H9 (cell line): Measurements from ENCODE around the gene GPHA2. TPM values are rescaled to one million over a fixed set of nuclear protein-coding genes. Genes with fewer than 3 reads are reported as not detected.

ENCODE experiments used
- DNase-seq: peaks from one replicate; pipeline ENCODE4 v3.0.0-alpha.2; 2017
- H2AFZ ChIP-seq: one replicate; pipeline ENCODE4 v1.6.1; 2013; ENCODE audit warnings: mild to moderate bottlenecking, low read length, control low read depth, moderate library complexity
- H2AK5ac ChIP-seq: 2 replicates; pipeline ENCODE4 v1.6.1; 2013; ENCODE audit warnings: low read length, control low read depth, mixed read lengths; ENCODE audit not compliant: insufficient read length
- H2BK120ac ChIP-seq: one replicate; pipeline ENCODE4 v1.6.1; 2013; ENCODE audit warnings: low read depth, mild to moderate bottlenecking, low read length, control low read depth, inconsistent platforms; ENCODE audit not compliant: poor library complexity, severe bottlenecking
- H2BK12ac ChIP-seq: 2 replicates; pipeline ENCODE4 v1.6.1; 2013; ENCODE audit warnings: low read length, control low read depth, mixed read lengths, low read depth; ENCODE audit not compliant: insufficient read length
- H2BK15ac ChIP-seq: 2 replicates; pipeline ENCODE4 v1.6.1; 2013; ENCODE audit warnings: low read depth, low read length, control low read depth
- H2BK20ac ChIP-seq: one replicate; pipeline ENCODE4 v1.6.1; 2013; ENCODE audit warnings: low read depth, mild to moderate bottlenecking, low read length, control low read depth, inconsistent platforms; ENCODE audit not compliant: poor library complexity, severe bottlenecking
- H2BK5ac ChIP-seq: 2 replicates; pipeline ENCODE4 v1.6.1; 2013; ENCODE audit warnings: low read length, control low read depth, mixed read lengths; ENCODE audit not compliant: insufficient read length
- H3K14ac ChIP-seq: 2 replicates; pipeline ENCODE4 v1.6.1; 2013; ENCODE audit warnings: low read length, control low read depth; ENCODE audit not compliant: insufficient read depth
- H3K18ac ChIP-seq: 2 replicates; pipeline ENCODE4 v1.6.1; 2013; ENCODE audit warnings: low read depth, mild to moderate bottlenecking, mixed read lengths, low read length, control low read depth; ENCODE audit not compliant: insufficient read length
- H3K23ac ChIP-seq: 2 replicates; pipeline ENCODE4 v1.6.1; 2013; ENCODE audit warnings: low read length, control low read depth, mixed read lengths, low read depth; ENCODE audit not compliant: insufficient read length
- H3K23me2 ChIP-seq: 2 replicates; pipeline ENCODE4 v1.6.1; 2013; ENCODE audit warnings: low read depth, mild to moderate bottlenecking, mixed read lengths, low read length, control low read depth; ENCODE audit not compliant: insufficient read length, poor library complexity, severe bottlenecking
- H3K27ac ChIP-seq: 2 replicates; pipeline ENCODE4 v1.5.1; 2013; ENCODE audit warnings: low read length, control low read depth, mixed read lengths, low read depth; ENCODE audit not compliant: insufficient read length
- H3K27me3 ChIP-seq: 2 replicates; pipeline ENCODE4 v1.6.1; 2013; ENCODE audit warnings: low read length, control low read depth, inconsistent platforms; ENCODE audit not compliant: insufficient read depth
- H3K4ac ChIP-seq: 2 replicates; pipeline ENCODE4 v1.6.1; 2013; ENCODE audit warnings: low read depth, mild to moderate bottlenecking, control low read depth, inconsistent platforms, low read length, moderate library complexity
- H3K4me1 ChIP-seq: 2 replicates; pipeline ENCODE4 v1.6.1; 2013; ENCODE audit warnings: low read length, control low read depth, inconsistent platforms; ENCODE audit not compliant: insufficient read depth
- H3K4me2 ChIP-seq: 2 replicates; pipeline ENCODE4 v1.6.1; 2013; ENCODE audit warnings: low read length, control low read depth, mixed read lengths; ENCODE audit not compliant: insufficient read length, insufficient read depth
- H3K56ac ChIP-seq: 2 replicates; pipeline ENCODE4 v1.6.1; 2013; ENCODE audit warnings: low read depth, mild to moderate bottlenecking, mixed read lengths, low read length, control low read depth; ENCODE audit not compliant: insufficient read length
- H3K79me1 ChIP-seq: 2 replicates; pipeline ENCODE4 v1.6.1; 2013; ENCODE audit warnings: low read depth, mild to moderate bottlenecking, moderate library complexity, low read length, control low read depth, inconsistent platforms; ENCODE audit not compliant: insufficient read depth, poor library complexity, severe bottlenecking
- H3K79me2 ChIP-seq: 2 replicates; pipeline ENCODE4 v1.6.1; 2013; ENCODE audit warnings: low read length, control low read depth, inconsistent platforms; ENCODE audit not compliant: insufficient read depth
- H3K9ac ChIP-seq: 2 replicates; pipeline ENCODE4 v1.6.1; 2013; ENCODE audit warnings: low read length, control low read depth, mixed read lengths; ENCODE audit not compliant: insufficient read length; ENCODE audit errors: extremely low read depth
- H3K9me3 ChIP-seq: one replicate; pipeline ENCODE4 v1.6.1; 2013; ENCODE audit warnings: low read depth, low read length, inconsistent platforms; ENCODE audit not compliant: control insufficient read depth
- H3T11ph ChIP-seq: one replicate; pipeline ENCODE4 v1.6.1; 2013; ENCODE audit warnings: mild to moderate bottlenecking, low read length, control low read depth, inconsistent platforms
- H4K20me1 ChIP-seq: one replicate; pipeline ENCODE4 v1.6.1; 2013; ENCODE audit not compliant: control insufficient read depth, insufficient read length, insufficient read depth
- H4K5ac ChIP-seq: 2 replicates; pipeline ENCODE4 v1.6.1; 2013; ENCODE audit warnings: low read depth, mild to moderate bottlenecking, mixed read lengths, low read length, control low read depth; ENCODE audit not compliant: insufficient read length
- H4K8ac ChIP-seq: replicated peaks from 2 replicates; pipeline ENCODE4 v1.6.1; 2013; ENCODE audit warnings: low read length, control low read depth, mixed read lengths, low read depth; ENCODE audit not compliant: insufficient read length
- H4K91ac ChIP-seq: 2 replicates; pipeline ENCODE4 v1.6.1; 2013; ENCODE audit warnings: low read depth, mild to moderate bottlenecking, moderate library complexity, mixed read lengths, low read length, control low read depth; ENCODE audit not compliant: insufficient read length
- H3K27ac Mint-ChIP-seq, 3 experiments: 2 replicates in 2 of 3; 3 replicates in 1 of 3; pipeline ENCODE4 v1.8.0; 2020 to 2021; ENCODE audit warnings: mixed read lengths in 3 of 3, mild to moderate bottlenecking in 1 of 3, moderate library complexity in 1 of 3
- H3K27me3 Mint-ChIP-seq: 2 replicates; pipeline ENCODE4 v1.8.0; 2021; ENCODE audit warnings: low read depth, mild to moderate bottlenecking, moderate library complexity, mixed read lengths
- H3K36me3 Mint-ChIP-seq, 3 experiments: 2 replicates in 2 of 3; 3 replicates in 1 of 3; pipeline ENCODE4 v1.8.0; 2020 to 2021; ENCODE audit warnings: low read depth in 3 of 3, mixed read lengths in 3 of 3; ENCODE audit not compliant: insufficient read depth in 1 of 3
- H3K4me1 Mint-ChIP-seq, 2 experiments: 2 replicates each; pipeline ENCODE4 v1.8.0; 2020; ENCODE audit warnings: mixed read lengths in 2 of 2
- H3K4me3 Mint-ChIP-seq, 2 experiments: 2 replicates in 1 of 2; 3 replicates in 1 of 2; pipeline ENCODE4 v1.8.0; 2020 to 2021; ENCODE audit warnings: mild to moderate bottlenecking in 2 of 2, mixed read lengths in 2 of 2, moderate library complexity in 1 of 2
- H3K9me3 Mint-ChIP-seq, 2 experiments: 2 replicates in 1 of 2; 3 replicates in 1 of 2; pipeline ENCODE4 v1.8.0; 2020; ENCODE audit warnings: mild to moderate bottlenecking in 2 of 2, mixed read lengths in 2 of 2, moderate library complexity in 1 of 2
- CTCF ChIP-seq: fragments of 200-600 bp; sonication (generic); conservative IDR thresholded peaks from 3 replicates; pipeline ENCODE4 v1.8.0; 2021; ENCODE audit warnings: antibody characterized with exemption, mild to moderate bottlenecking
- WGBS: extraction: QIAGEN DNeasy Blood & Tissue Kit; methylation state at CpG from one replicate; pipeline ENCODE4 v1.1.7; 2013; ENCODE audit warnings: missing lambda C conversion rate, low lambda C conversion rate, mixed read lengths; ENCODE audit not compliant: insufficient read length; ENCODE audit errors: extremely low coverage; 5-methylcytosine and 5-hydroxymethylcytosine counted together
- total RNA-seq: library from RNA; stranded (reverse); gene quantifications from 2 replicates; pipeline ENCODE4 v1.2.1, GENCODE V29; 2021

The GPHA2 gene
- total RNA-seq, 1 experiment from 2014 or later: 2.1 TPM

- H4K91ac ChIP-seq: no peak overlapping the region
- no peaks in the 10 kb centered on the region; a peak in 1 of 5 replicates for H3K9me3 Mint-ChIP-seq
- H3K36me3 Mint-ChIP-seq: peaks cover 0 to 15% (median 8%) of the 10 kb centered on the region in 3 experiments; a peak in 4 of 7 replicates
- H3K4ac ChIP-seq: no peak overlapping the region
- no peaks in the 10 kb centered on the region for H3K27me3 ChIP-seq
- H2BK12ac ChIP-seq: no peak overlapping the region
- H4K8ac ChIP-seq: no peak overlapping the region
- no CpG with 5 or more reads among the region's 14 CpGs for WGBS
- H2AK5ac ChIP-seq: no peak overlapping the region
- H3K27ac Mint-ChIP-seq: no peak overlapping the region
- H4K20me1 ChIP-seq: peaks cover 4% of the 10 kb centered on the region
- no peak overlapping the region for H3K14ac ChIP-seq
- peak; percentile 89 for DNase-seq
- no peak overlapping the region for H3K27ac ChIP-seq
- peaks cover 0 to 8% of the 10 kb centered on the region in 2 experiments; a peak in 2 of 4 replicates for H3K4me1 Mint-ChIP-seq
- no peak overlapping the region for H2AFZ ChIP-seq
- H3K4me1 ChIP-seq: no peaks in the 10 kb centered on the region
- H2BK20ac ChIP-seq: no peak overlapping the region
- H3K18ac ChIP-seq: no peak overlapping the region
- no peaks in the 10 kb centered on the region for H3K23me2 ChIP-seq
- TF ChIP-seq CTCF: peak; percentile 92
- H4K5ac ChIP-seq: no peak overlapping the region
- no peaks in the 10 kb centered on the region for H3K79me2 ChIP-seq
- no peak overlapping the region for H3K23ac ChIP-seq
- no peak overlapping the region for H3T11ph ChIP-seq
- no peak overlapping the region for H2BK120ac ChIP-seq
- H2BK5ac ChIP-seq: no peak overlapping the region
- no peaks in the 10 kb centered on the region for H3K27me3 Mint-ChIP-seq
- no peaks in the 10 kb centered on the region for H3K9me3 ChIP-seq
- no peak overlapping the region for H3K9ac ChIP-seq
- no peak overlapping the region for H3K56ac ChIP-seq
- H3K4me2 ChIP-seq: no peak overlapping the region
- H2BK15ac ChIP-seq: no peak overlapping the region
- no peak overlapping the region for H3K4me3 Mint-ChIP-seq
- H3K79me1 ChIP-seq: no peaks in the 10 kb centered on the region
Observed at GRCh38 chr11:64894070-64894811, 41.5 kb downstream of the GPHA2 start.
